HT1080 (cell line): ENCODE measurements around the gene RBM45. TPM values are rescaled to one million over a fixed set of nuclear protein-coding genes. Genes with fewer than 3 reads are reported as not detected.
"Not testable (repeated sequence)": the region's sequence is repeated elsewhere in the genome, so short reads cannot be mapped to it uniquely, and the experiment has no call there.

Experiments used
- DNase-seq: peaks from one replicate; pipeline ENCODE4 v3.0.0-alpha.2; 2015; ENCODE audit warnings: low read depth
- polyA plus RNA-seq, 2 experiments: library from polyadenylated mRNA; depleted of rRNA; stranded (reverse); fragments of >200 nt; gene quantifications; 2 replicates each; pipeline ENCODE4 v1.2.3, GENCODE V29; 2015
- total RNA-seq: library from RNA; depleted of rRNA; stranded (reverse); fragments of >200 nt; shearing (Covaris generic); gene quantifications from 2 replicates; pipeline ENCODE4 v1.2.3, GENCODE V29; 2014; rRNA removed

RBM45 gene, protein sequence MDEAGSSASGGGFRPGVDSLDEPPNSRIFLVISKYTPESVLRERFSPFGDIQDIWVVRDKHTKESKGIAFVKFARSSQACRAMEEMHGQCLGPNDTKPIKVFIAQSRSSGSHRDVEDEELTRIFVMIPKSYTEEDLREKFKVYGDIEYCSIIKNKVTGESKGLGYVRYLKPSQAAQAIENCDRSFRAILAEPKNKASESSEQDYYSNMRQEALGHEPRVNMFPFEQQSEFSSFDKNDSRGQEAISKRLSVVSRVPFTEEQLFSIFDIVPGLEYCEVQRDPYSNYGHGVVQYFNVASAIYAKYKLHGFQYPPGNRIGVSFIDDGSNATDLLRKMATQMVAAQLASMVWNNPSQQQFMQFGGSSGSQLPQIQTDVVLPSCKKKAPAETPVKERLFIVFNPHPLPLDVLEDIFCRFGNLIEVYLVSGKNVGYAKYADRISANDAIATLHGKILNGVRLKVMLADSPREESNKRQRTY
- total RNA-seq = 17.1 and 25.0 TPM in 2 replicates
- 10.2 and 12.3 TPM in 2 replicates for polyA plus RNA-seq (2015; cell fraction: cytosol; rRNA removed)
- 26.7 and 30.3 TPM in 2 replicates for polyA plus RNA-seq (2015; cell fraction: nucleus; rRNA removed)

DNA sequence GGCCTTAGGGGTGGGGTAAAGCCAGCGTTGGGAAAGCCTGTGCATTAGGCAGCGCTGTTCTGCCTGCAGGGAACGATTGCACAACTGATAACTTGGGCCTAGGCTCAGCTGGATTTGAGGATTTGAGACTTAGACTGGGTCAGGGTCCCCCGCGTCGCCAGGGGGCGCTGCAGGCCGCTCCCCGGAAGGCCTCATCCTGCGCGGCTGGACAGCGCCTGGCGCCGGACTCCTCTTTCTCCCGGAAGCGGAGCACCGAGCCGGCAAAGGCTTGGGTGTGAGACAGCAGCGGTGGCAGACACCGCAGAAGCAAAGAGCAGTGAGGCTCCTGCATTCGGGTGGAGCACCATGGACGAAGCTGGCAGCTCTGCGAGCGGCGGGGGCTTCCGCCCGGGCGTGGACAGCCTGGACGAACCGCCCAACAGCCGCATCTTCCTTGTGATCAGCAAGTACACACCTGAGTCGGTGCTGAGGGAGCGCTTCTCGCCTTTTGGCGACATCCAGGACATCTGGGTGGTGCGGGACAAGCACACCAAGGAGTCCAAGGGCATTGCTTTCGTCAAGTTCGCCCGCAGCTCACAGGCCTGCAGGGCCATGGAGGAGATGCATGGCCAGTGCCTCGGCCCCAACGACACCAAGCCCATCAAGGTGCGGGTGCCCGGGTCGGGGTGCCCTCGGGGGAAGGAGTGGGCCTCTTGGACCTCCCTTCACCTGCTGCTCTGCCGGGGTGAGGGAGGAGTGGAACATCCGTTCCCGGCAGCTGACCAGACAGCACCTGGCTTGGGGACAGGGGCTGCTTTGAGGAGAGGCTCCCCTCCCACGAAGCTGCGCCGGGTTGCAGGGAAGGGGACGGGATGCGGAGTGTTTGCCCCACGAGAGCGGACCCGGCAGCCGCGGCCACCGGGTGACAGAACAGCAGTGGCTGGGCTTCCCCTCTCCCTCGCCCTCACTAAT, at the start of gene RBM45:
Gene RBM45, plus strand, starts transcription at position 236 of the 951 bp plus-strand sequence. Its CDS starts 110 bp downstream, at position 346.
- peak; percentile 92 for DNase-seq

DNA sequence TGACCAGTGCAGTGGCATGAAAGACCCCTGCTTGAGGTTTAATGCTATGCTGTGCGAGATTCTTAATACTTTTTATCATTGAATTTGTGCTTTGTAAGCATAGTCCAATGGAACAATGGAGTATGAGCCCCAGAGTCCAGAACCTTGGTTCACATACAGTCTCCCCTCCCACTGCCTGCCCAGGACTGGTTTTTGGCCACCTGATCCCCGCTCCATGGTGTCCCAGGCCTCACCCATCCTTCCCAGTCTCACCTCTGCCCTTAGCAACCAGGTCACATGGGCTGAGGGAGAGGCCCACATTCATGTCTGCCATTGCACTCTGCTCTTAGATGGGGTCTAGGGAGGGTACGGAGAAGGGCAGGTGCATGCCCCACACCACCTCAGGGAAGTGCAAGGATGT, 45.9 kb upstream of the RBM45 start:
- no peak for DNase-seq

DNA sequence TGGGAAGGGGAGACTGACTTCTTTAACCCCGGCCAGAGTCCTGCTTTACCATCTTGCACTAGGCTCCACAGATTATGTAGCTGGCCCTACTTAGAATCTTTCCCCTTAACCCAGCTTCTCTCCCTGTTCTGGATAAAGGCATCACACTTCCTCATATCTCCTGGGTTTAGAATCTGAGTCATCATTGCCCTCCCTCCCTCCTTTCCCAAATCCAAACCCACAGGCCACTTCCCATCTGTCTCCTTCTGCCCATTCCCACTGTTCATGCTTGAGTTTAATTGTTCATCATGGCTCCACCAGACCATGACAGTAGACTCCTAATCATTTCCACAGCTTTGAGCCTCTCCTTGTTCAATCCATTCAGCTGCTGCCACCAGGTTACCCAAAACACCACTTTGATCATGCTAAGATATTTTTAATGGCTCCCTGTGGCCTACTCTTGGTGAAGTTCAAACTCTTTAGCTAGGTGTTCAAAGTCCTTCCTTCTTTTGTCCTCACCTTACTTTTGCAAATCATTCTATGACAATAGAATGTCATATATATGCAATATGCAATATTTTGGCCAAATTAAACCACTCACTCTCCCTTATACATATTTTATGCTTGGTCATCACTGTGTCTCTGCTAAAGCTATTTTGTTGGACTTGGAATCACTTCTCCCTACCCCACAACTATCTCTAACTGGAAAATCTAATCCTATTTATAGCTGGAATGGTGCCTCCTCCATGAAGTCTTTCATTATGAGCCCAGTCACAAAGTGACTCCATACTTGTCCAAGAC, 45.2 kb upstream of the RBM45 start:
- DNase-seq = peak; percentile 65

DNA sequence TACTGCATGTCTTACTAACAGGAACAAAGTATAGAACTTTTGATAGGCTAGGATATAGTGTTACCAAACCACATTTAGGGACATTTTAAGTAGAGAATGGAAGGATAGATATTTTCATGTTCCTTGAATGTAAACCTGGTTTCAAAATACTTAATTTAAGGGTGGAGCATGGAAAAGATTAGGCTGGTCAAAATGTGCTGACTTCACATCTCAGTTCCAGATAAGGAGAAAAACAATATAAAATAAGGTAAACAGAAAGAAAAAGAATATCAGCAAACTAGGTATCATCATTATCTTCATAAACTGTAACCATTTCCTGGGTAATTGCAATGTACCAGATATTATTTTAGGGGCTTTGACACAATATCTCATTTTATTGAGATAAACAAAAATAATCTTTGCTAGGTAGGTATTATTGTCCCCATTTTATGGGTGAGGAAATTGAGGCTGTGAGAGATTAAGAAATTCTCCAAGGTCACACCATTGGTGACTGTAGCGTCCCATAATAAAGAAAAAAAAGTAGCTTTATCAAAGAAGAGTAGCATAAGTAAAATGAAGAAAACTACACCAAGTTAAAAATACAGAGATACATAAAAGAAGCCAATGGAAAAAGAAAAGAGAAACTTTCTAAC, 43.3 kb upstream of the RBM45 start:
- DNase-seq = no peak

DNA sequence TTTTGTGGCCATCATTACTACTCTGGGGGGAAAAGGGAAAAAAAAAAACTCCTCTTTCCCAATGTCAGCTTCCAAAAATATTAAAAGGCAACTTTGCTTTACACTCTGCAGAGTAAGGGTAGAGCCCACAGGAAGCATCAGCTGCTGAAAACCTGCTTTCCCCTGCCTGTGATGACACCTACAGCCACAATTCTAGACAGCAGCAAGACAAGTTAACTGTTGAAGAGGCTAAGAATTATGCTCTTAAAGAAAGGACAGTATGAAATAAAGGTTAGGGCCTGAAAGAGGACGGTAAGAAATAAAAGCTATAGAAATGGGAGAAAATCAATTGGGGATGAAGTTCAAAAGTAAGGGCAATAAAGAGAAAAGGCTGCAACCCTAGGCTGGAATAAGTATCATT, 42.7 kb upstream of the RBM45 start:
- peak; percentile 15 for DNase-seq

DNA sequence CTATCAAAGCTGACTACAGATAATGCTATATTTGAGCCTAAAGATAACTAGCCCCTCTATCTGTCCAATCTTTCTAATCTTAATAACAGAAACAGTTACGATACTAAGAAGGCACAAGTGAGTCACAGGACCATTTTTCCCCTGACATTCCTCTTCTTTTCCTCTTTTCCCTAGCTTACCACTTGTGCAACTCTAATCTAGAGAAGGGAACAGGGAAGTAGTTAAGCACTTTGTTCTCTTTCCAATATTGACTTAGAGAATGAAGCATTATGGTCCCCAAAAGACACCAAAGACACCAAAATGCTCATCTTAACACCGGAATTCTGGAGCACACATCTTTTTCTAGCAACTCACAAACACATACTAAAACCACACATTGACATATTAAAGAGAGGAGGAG, 41.4 kb upstream of the RBM45 start:
- no peak for DNase-seq

DNA sequence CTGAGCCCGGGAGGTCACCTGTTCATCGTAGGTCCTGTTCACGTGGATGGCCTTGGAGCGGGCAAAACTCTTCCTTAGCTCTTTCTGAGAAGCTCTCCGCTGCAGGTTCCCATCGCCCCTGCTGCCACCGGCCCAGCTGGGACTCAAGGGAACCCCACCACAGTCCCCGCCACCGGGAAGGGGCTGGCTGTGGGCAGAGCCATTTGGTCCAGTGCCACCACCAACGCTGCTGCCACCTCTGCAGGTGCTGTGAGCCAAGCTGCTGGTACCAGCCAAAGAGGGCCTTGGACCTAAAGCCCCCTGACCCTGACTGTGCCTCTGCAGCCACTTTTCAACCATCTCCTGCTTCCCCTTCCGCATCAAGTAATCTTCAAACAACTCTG, 40.2 kb upstream of the RBM45 start:
- DNase-seq = no peak

DNA sequence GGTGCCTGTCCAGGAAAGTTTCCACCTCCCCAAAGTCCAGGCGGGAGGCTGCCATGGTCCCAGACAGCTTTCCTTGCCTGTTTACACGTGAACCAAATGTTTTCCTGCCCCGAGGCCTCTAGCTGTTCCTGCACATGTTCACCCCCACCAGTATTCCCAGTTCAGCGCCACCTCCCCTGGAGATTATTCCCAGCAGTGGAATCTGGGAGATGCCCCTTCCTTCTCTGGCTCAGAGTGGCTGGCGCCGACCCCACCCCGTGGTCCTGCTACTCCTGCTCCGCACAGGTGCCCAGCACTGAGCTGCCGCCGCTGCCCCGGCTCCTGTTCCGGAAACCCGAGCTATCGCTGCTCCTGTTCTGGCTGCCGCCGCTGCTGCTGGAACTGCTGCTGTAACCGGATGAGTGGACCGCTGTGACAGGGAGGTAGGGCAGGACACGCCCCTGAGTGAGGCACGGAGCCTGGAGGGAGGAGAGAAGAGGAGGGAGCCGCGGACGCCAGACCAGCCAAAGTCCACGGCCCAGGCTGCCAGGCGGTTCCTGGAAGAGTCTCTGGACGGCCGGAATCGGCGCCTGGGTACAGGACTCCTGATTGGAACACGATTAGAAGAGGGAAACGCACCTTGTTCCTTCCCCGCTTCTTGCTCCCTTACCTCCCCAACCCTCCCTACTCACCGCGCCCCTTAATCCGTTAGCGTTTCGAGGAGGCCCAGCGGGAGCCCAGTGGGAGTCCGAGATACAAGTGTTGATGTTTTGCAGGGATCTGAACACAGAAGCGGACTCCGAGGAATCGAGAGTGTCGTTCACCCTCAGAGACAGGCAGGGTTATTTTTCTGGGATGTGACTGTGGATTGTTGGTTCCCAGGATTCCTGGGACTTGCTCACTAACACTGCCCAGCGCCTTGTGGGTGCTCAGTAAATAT, 39.6 kb upstream of the RBM45 start, which contains the start of gene PDE11A:
Gene PDE11A, minus strand, starts transcription at position 395 of the 919 bp plus-strand sequence. Its CDS starts 340 bp downstream, at position 55.
- peak; percentile 89 for DNase-seq

DNA sequence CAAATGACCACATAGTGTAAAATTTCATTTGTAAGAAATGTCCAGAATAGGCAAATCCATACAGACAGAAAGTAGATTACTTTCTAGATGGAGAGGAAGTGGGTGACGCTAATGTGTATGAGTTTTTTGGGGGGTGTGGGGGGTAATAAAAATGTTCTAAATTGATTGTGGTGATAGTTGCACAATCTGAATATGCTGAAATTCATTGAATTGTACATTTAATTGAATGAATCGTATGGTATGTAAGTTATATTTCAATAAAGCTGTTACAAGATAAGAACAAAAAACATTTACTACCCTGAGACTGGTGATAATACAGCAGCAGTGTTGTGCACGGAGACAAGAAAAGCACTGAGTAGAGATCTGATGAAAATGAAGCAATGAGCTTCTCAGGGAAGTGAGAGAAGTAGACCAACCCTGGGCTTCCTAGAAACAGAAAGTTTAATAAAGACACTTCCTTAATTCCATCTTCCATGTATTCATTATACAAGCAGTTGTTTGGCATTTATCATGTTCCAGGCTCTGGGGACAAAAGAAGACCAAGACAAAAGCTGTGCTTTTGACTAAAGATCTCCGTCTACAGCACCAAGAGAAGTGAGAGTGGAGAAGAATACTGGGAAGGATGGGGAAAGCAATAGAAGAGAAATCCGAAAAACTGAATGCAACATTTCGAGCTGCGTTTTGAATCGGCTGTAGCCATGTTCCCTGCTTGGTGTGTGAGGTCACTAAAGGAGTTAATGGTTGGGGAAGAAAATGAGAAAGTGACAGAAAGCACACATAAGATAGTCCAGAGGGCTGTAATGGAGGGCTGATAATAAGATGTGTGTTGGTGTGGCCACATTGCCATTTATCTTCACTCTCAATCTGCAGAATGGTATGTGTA, 37.9 kb upstream of the RBM45 start:
- peak; percentile 63 for DNase-seq

DNA sequence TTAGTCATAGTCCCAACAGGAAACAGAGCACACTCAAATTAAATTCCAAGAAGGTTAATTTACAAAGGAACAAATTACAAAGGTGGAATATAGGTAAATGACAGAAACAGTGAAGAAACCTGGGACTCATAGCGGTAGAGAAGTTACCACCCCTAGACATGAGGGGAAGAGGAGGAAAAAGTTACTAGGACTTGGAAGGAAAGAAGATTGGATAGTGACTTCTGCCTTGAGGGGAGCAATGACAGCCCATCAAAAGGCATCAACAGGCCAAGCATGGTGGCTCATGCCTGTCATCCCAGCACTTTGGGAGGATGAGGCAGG, 37.3 kb upstream of the RBM45 start:
- DNase-seq = no peak

DNA sequence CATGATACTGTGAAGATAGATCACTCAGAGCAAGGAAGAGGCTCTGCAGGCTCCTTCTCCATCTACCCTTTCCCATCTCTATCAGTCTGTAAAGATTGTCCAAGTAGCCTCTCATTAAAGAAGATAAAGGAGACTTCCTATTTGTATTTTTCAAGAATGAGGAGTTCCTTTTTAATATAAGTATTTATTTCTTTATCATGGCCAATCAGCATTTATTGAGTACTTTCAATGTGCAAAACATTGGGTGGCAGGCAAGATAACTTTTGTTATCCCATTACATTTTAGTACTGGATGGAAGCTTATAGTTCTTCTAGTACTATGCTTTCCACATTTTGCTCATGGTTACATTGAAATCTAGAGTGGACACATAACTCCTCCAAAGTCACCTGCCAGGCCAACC, 36.1 kb upstream of the RBM45 start:
- no peak for DNase-seq

DNA sequence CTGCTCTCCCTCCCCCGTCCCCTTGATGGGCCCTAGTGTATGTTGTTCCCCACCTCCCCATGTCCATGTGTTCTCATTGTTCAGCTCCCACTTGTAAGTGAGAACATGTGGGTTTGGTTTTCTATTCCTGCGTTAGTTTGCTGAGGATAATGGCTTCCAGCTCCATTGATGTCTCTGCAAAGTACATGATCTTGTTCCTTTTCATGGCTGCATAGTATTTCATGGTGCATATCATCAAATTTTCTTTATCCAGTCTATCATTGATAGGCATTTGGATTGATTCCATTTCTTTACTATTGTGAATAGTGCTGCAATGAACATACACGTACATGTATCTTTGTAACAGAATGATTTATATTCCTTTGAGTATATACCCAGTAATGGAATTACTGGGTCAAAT, 33.0 kb upstream of the RBM45 start:
- not testable (repeated sequence) for DNase-seq

DNA sequence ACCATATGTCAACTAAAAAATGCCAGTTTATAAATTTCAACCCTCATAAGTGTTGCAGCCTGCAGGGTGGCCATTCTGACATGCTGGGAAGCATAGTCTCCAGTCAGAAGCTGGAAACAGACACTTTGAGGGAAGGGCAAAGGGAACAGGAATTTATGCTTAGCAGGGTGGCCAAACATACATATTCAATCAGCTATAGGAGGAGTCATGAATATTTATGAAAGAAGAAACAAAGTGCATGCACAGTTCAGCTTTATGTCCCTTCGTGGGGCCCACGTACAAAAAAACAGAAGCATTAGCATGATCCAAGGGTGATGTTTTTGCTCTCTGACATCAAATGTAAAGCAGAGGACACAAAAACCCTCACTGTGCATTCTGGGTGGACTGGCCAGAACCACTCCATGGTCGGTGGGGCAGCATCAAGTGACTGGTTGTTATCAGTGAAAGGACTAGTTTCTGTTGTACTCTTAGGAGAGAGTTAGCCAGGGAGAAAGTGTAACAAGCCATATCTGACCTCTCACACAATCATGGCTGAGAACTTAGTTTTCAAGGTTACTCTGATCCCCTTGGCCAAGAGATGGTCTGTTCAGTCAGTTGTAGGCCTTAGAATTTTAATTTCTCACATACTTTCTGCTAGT, 29.7 kb upstream of the RBM45 start:
- DNase-seq = no peak

DNA sequence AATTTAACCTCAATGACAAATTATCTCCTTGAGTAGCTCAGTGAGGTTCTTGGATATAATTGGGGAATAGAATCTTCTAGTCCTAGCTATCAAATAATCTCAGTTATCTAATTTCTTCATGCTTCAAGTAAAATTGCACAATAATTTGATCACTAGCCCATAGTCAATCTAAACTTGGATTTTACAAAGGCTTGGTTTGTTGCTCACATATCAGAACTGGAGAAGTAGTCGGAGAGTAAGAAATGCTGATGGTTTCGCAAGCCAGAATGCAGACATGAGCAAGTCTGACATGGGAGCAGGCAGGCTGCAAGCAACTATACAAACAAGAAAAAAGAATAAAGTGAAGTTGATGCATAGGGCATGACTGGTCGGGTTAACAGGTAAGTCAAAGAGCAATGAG, 28.0 kb upstream of the RBM45 start:
- DNase-seq = no peak

DNA sequence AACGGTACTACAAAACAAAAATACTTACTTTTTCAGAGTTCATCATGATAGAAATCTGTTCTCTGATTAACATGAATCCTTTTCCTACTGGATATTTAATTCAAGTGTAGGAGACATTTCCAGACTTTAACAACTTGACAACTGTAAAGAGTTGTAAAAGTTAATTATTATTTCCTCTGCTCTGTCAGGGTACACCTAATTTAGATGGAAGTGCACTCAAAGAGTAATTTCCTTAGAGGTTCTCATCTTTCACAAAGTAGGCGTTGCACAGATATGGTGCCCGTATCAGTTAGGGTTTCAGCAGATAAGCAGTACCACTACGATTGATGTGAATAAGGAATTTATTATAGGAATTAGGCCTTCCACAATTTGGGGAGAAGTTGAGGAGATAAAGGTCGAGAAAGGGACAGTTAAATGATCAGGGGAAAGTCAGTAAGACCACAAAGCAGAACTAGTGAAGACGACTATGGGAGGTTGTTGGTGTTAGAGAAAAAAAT, 23.4 kb upstream of the RBM45 start:
- no peak for DNase-seq

DNA sequence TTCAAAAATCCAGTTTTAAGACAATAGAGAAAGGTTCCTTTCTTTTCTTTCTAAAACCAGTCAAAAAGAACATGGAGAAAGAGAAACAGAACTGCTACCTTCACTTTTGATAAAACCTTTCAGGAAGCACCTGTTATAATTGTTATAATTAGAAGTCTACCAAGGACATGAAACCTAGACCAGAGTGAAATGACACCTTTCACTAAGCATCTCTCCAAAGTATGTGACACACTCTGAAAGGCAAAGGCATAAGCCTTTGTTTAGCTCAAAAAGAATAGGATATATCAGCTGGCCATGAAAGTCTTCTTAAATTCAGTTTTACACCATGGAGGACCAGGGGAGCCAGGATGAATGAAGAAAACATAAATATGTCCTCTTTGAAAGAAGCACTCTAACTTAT, 18.8 kb upstream of the RBM45 start:
- no peak for DNase-seq

DNA sequence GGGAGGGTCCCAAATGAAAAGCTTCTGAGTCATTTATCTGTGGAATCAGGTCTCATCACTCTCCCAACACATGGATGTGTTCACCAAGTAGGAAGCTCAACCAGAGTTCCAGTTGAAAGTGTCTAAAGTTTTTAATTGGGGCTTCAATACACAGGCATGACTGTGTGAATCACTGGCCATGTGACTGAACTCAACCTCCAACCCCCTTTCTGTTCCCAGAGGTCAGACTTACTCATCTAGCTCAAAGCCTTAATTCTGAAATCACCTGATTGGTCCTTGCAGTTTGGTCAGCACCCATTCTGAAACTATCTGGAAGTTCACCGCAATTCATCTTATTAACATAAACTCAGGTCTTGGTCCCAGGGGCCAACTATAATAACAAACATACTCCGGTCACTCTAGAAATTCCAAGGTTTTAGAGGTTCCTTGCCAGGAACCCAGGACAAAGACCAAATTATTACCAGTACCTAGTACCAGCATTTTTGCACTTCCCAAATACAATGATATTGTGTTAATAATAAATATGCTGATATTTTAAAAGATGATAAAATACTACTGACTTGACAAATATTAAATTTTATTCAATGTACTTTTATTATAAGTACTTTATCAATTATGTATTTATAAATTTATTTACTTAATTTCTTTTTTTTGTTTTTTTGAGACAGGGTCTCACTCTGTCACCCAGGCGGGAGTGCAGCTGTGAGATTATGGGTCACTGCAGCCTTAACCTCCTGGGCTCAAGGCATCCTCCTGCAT, 10.7 kb upstream of the RBM45 start:
- DNase-seq = peak; percentile 56
